22Rv1 (cell line): ENCODE measurements around the gene TBC1D5.

Source experiments
- CTCF ChIP-seq: fragments of 450-650 bp; IDR thresholded peaks from 2 replicates; pipeline ENCODE4 v1.5.1; 2017; ENCODE audit warnings: mild to moderate bottlenecking
- ZFX ChIP-seq: fragments of 450-650 bp; IDR thresholded peaks from 2 replicates; pipeline ENCODE4 v1.6.1; 2017; ENCODE audit warnings: antibody characterized with exemption, borderline replicate concordance

- TF ChIP-seq CTCF (no peak), ZFX (no peak)
These were observed 590.6 kb downstream of the TBC1D5 start for GRCh38 chr3:17151598-17152373.
